Measurements from ENCODE around the gene LYPD6.
"Not testable (repeated sequence)": the region's sequence is repeated elsewhere in the genome, so short reads cannot be mapped to it uniquely, and the experiment has no call there.

The LYPD6 gene, protein sequence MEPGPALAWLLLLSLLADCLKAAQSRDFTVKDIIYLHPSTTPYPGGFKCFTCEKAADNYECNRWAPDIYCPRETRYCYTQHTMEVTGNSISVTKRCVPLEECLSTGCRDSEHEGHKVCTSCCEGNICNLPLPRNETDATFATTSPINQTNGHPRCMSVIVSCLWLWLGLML

DNA sequence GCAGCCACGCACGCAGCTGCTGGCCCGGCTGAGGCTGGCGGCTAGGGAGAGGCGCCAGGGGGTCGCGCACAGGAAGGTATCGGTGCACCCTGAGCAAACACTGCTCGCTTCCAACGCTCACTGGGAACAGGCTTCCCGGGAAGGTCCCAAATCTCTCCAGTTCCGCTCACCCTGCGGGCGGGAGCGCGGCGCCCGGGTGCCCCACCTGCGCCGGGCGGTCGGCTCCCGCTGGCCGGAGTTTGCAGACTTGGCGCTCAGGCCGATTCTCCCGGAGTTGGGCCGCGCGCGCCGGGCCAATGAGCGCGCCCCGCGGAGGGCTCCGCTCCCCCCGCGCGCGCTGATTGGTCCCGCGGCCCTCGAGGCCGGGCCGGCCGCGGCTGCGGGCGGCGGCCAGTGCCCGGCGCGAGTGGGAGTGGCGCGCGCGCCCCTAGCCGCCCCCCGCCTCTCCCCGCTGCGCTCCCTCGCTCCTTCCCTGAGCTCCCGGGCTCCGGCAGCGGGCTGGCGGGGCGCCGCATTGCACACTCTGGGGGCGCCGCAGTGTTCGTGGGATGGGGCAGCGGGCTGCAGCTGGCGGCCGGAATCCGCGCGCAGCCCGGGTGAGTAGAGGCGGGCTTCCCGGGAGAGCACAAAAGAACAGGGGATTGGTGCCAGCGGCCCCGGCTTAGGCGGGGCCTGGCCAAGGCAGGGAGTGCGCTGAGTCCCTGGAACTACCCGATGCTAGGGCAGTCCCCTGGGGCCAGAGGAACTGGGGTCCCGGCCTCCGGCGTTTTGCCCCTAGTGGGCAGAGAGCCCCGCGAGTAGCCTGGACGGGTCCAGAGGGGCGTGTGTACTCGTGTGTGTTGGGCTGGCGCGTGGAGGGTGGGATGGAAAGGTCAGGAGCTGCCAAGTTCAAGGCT, at the start of gene LYPD6:
TSS of gene LYPD6 (plus strand) at position 461 of the 896 bp plus-strand sequence. CDS start 107,122 bp downstream, outside the sequence.
- no peak for DNase-seq

DNA sequence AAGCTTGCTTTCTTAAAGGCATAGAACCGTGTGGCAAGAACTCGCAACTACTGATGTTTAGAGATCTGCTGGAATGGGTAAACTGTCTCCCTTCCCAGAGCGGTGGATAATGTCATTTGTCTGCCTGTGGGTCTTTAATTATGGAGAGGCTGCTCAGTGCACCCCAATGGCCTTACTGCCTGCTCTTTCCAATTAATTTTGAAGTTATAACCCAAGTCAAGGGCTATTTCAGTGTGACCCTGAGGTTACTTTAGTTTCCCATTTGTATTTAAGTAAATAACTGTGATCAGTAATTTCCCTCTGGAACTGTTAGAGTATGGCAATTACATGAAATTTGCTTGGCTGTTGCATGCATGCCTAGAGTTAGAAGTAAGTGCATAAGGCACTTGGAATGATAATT, 48.9 kb upstream of the LYPD6 start:
- no peak for DNase-seq

DNA sequence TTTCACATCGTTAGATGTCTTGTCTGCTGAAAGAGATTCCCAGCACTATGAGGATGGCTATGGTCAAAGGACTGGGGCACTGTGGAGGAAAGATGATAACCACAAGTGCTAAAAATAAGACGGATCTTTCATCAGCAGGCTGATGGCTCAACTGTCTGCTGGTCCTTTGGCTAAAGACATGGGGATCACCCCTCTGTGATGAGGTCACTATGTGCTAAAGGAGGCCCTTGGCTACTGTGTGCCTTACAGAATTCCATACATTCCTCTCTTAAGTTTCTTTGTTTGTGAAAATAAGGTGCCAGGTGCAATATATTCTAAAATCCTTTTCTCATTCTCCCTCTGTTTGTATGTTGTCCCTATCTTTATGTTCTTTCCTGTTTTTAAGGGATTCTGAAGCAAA, 39.7 kb upstream of the LYPD6 start:
- peak; percentile 58 for DNase-seq

DNA sequence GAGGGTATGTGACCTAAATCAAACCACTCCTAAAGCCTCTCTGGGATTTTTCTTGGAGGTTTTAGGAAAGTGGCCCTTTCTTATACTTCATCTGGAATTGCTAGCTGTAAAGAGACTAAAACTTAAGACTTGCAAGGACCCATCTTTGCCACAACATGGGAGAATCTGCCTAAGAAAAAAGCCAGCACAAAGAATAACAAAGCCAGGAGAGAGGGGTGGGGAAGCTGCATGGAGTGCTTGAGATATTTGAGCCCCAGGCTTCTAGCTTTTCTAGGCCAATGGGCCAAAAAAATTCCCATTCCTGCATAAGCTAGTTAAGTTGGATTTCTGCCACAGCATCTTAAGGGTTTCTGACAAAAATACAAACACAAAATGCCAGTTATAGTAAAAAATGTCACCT, 38.5 kb upstream of the LYPD6 start:
- DNase-seq: no peak

DNA sequence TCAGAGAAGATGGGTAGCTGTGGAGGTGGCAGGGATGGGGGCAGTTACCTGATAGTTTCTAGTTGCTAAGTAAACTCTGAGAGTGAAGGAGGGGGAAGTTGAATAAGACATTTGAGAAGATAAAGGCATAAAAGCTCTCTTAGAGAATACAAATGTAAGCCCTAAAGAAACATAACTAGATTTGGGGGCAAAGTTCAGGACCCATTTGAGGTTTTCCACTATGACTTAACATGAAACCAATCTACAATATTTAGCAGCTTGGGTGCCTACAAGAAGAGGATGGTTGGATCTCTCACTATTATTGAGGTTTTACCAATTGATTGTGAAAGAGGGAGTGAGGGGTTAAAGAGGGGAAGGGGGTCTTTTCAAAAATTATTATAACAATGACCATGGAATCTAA, 34.4 kb upstream of the LYPD6 start:
- DNase-seq: no peak

DNA sequence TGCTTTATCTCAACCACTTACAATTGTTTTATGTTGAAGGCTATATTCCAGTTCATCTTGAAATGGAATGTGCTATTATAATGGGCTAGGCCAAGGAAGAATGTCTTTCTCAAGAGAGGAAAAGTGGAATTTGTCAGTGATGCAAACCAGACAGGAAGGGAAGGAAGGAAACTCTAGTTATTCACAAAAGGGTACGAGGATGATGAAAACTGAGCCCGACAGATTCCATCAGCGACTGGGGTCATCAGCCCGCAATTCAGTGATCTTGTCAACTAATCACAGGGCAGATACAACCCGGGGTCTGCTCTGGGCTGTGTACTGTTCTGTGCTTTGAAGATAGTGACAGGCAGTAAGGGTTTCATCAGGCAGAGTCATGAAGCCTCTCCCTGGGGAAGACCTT, 23.4 kb upstream of the LYPD6 start:
- no peak for DNase-seq

DNA sequence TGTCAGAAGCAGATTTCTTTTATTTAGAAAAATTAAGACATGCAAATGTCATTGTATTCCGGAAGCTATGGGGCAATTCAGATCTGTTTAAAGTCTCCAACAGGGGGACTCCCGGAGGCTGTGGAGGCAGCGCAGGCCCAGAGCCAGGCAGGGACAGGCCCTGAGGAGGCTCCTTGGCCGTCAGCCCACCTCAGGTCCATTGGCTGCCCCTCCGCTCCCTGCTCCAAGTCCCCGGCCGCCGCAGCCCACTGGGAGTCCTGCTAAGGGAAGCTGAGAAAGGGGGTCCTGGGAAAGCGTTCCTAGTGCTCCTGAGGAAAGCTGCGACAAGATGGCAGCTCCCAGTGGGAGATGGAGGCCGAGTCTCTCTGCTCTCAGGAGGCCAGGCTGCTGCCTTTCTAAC, 20.0 kb upstream of the LYPD6 start:
- DNase-seq: no peak

DNA sequence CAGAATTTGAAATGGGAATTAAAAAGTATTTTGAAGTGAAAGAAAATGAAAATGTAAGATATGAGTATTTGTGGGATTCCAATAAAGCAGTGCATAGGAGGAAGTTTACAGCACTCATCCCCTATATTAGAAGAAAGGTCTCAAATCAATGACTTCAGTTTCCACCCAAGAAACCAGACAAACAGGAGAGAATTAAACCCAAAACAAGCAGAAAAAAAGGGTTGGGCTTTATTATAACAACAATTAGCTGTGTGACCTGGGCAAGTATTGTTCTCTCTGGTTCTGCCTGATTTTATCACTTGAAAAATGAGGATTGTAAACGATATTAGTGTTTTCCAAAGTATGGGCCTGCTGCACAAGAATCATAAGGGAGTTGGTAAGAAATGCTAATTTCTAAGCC, 18.3 kb upstream of the LYPD6 start:
- no peak for DNase-seq

DNA sequence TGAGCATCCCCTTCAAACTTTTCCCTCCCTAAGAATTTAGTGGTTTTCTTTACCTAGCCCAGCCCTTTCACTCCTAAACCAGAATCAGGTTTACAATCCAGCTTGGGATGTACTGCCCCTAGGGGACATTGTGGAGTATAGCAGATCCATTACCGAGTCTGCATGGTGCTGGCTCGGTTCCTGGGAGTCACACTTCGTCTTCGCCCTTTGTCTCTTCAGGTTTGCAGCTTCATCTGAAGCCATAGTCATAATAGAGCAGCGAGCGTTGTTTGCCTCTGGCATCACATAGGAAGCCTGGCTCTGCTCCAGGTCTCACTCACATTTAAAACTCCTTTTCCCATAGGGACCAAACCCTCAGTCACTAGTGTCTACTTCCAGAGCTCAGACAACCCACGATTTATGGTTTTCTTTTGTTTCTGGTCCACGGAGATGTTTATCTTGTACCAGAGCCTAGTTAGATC, 16.8 kb upstream of the LYPD6 start:
- peak; percentile 14 for DNase-seq

DNA sequence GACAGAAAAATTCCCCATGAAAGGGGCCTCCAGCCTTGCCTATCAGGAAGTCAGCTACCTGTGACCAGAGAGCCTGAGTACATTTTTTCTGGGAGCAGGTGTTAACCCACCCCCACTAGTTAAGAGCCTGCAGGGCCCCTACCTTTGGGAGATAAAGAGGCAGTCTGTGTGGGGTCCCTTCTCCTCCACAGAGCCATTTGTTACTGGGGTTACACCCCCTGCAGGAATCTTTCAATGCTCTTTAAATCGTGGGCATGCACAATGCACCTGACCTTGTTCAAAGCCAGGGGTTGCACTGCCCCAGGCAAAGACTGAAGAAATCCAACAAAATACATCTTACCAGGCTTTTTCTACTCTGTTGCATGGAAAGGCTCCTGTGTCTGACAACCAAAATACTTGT, 15.7 kb upstream of the LYPD6 start:
- no peak for DNase-seq

DNA sequence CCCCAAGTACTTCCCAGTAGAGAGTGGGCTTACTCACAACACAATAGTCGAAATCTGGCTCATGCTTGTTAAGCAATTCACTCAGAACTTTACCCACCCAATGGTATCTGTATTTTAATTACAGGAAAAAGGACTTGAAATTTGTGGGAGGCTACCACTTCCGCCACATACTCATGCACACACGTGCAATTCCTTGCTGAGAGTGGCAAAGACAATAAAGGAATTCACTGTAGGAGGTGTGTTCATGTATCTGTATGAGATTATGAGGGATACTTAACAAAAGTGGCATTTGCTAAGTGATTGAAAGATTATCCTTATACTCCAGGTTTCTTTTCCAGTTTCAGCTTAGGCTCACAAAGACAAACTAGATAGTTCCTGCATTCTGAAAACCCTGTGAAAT, 14.9 kb upstream of the LYPD6 start:
- DNase-seq: no peak

DNA sequence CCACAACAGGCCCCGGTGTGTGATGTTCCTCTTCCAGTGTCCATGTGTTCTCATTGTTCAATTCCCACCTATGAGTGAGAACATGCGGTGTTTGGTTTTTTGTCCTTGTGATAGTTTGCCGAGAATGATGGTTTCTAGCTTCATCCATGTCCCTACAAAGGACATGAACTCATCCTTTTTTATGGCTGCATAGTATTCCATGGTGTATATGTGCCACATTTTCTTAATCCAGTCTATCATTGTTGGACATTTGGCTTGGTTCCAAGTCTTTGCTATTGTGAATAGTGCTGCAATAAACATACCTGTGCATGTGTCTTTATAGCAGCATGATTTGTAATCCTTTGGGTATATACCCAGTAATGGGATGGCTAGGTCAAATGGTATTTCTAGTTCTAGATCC, 11.8 kb upstream of the LYPD6 start:
- DNase-seq: not testable (repeated sequence)

DNA sequence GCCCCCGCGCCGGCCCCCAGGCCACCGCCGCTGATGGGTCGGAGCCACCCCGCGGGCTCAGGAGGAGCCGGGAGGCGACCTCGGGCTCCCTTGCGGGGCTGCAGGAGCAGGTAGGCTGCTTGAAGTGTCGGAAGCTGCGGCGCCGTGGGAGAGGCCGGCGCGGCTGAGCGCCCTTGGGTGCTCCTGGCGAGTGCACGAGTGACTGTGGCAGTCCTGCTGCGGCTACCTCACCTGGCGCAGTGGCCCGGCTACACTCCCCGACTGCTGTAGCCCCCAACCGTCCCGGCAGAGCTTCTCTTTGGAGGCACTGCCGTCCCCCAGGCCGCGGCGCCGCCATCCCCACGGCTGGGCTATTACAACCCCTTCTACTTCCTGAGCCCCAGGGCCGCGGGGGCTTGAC, 10.0 kb upstream of the LYPD6 start:
- no peak for DNase-seq

DNA sequence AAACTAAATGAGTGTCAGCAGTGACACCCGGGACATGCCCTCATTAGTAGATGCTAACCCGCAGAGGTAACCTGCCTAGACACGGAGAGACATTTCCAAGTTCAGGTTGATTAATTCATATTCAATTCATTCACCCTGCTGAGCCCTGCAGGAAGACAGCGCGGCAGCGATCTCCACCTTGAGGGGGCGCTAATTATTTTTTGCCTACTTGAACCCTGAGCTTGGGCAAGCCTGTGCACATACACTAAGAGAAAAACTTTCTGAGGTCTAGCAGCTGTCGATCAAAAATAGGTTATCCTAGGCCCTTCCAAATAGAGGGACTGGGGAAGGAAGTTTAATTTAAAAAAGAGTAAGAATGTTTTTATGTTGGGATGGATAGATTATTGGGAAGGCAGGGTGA, 1.3 kb upstream of the LYPD6 start:
- no peak for DNase-seq

DNA sequence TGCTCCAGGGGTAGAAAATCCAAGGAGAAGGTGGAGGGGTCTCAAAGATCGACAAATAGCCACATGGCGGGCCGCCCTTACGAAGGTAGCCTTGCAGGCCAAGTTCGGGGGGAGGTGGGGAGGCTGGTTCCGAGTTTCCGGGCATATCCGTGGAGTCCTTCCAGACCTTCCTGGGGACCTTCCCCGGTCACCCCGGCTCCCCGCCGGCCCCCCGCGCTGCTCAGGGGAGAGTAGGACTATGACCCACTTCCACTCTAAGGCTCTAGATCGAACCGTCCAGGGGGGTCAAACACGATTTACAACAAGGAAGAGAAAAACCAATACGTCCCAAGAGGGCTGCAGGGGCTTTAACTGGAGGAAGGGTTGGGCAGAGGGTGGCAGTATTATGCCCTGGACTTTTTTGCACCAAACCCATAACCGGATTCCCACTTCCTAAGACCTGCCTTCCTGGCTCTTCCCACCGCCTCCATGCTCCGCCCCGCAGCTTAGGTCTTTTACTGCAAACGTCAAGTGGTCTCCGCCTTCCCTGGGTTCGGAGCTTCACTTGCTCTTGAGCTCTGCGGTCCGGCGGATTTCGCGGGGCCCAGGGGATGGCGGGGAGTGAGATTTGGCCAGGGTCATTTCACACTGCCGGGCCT, 779 bp upstream of the LYPD6 start:
- no peak for DNase-seq

DNA sequence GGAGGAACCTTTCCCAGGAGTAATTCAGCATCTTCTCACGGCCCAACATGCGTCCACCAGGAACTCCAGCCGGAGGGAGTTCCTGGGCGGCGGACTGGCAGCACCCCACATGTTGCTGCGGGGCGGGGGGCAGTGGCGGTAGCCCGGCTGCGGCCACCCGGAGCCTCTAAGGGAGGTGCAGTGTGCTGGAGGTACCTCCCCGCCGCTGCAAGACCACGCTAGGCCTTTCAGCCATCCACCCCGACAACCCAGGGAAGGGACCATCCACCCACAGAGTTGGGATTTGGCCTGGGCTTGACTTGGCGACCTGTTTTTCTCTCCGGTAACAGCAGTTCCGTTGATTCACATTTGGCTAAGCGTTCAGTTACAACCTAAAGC, 625 bp downstream of the LYPD6 start:
- no peak for DNase-seq

DNA sequence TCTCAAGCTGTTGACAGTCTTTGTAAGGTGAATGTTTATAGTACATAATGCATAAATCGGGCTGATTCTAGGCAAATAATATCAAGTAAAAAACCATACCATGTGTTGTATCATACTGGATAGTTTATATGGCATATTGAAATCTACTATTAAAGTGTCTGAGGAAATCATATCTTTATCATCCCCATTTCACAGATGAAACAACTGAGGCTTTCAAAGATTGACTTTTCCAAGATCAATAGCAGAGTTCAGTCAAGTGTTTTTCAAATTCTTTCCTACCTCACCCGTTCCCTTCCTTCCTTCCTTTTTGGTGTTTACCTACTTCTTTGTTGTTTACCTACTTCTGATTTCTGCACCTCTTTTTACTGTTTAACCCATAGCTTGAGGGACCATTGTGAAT, 2.0 kb downstream of the LYPD6 start:
- DNase-seq: no peak

DNA sequence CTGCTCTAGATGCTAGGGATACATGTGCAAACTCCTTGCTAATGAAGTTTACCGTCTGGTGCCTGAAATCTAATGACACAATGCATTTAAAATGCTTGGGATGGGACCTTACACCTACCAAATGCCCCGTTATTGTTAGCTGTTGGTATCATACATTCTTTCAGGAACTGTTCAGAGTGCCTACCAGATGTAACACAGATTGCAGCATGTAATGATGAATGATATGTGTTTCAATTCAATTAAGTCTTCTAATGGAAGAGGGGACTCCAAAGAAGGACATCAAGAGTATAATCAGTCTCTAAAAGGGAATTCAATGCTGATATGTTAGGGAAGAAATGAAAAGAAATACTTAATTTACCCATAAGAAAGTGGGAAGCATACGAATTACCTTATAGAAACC, 3.2 kb downstream of the LYPD6 start:
- no peak for DNase-seq

DNA sequence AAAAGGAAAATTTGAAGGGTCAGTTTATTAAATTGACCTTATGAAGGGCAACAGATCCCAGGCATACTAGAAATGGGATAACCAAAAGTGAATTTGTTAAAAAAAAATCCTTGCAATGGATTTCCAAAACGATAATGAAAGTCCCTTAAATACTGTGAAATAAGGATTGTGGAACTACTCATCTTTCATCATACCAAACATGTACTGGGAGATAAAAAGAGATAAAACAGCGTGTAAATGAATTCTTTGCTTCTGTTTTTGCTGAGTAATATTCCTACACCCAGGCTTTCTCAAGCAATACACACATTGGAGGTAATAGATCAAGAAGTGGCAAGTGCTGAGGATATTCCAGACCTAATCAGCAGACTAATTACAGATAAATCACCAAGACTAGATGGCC, 3.8 kb downstream of the LYPD6 start:
- DNase-seq: no peak

DNA sequence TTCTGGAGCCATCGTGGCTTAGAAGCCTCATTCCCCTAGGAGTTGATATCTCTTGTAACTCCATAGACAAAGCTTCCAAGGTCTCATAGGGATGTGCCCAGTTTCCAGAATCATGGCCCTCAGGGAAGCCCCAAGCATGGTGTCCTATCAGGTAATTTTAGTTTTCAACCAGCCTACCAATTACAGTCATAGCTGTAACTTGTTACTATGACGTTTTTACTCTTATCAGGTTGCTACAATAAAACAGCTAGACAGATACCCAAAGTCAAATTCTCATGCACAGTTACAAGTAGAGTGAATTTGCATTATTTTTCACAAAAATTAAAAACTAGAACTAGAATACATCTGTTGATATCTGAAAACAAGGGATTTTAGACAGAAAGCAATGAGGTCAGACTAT, 8.9 kb downstream of the LYPD6 start:
- no peak for DNase-seq

DNA sequence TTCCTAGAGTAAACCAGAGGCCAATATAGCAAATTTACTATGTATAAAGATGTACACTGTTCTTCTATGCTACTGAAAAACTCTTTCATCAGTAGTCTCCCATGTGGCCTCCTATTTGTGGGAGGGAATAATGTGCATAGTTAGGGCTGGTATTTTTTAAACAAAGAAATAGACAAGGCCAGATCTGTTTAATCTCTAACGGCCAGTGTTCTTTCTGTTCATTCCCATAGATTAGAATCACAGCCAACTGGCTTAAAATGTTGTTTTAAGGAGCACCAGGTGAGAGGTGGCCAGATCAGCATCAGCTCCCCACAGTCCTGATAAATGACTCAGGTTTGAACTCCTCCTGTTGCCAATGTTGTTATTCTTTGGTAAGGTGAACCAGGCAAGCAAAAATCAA, 12.1 kb downstream of the LYPD6 start:
- no peak for DNase-seq

DNA sequence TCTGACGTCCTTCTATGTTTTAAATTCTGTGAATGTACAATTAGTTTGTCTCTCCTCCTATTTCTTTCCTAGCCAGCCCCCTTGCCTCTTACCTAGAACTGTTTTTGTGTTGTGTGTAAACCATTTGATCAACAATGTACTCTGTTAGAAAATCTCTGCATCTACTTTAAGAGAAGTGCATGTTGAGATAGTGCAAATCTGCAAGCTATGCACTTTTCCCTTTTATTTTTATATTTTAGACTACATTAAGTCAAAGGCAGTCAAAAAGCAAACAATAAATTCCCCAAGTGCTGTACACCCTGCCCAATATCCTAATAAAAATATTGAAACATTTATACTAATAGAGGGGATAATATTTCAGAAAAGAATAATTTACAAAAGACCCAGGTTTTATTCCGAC, 13.7 kb downstream of the LYPD6 start:
- DNase-seq: no peak

DNA sequence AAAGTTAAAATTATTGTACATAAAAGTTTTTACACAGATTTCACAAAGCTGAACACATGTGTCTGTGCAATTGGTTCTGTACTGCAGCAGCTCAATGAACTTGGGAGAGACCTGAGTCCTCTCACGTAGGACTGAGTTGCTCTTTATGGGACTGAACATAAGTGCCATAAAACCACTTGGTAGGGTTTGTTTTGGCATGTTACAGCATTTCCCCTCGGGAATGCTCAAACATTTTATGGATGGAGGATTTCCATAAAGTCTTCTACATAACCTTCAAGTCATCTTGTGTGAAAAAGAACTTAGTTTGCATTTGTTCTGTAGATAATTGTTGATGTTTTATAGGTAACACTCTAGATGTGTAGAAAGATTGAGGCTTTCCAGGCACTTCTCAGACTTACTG, 15.9 kb downstream of the LYPD6 start:
- no peak for DNase-seq

DNA sequence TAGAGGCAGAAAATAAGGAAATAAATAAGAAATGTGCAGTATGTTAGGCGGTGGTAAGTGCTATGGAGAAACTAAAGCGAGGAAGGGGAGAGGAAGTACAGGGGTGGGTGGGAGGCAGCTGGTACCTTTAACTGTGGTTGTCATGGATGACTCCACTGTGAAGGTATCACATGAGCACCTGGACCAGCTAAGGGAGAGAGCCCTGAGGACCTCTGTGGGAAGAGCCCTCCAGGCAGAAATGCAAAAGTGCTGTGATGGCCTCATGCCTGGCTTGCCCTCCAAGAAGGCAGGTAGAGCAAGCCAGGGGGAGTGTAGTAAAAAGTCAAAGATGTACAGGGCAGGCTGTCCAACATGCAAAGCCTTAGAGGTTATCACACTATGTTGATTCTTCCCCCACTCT, 17.9 kb downstream of the LYPD6 start:
- DNase-seq: no peak

All from MV-4-11 (cell line).